ENCODE results near the gene PRKN.

DNA sequence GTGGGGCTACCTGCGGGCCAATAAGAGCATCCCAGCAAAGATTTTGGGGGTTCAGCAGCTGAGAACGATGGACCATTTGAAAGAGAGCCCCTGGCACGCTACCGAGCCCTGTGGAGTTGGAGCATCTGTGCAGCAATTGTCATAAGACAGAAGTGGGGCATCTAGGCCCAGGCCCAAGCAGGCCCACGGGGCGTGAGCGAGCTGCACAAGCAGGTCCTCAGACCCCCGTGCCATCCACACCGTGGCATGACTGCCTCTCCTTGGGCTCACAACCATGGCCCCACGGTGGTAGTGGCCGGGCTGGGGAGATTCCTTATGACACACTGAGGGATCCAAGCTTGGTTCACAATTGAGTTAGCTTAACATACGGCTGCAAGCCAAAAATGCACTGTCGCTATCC is 1350.5 kb downstream of the PRKN start:
- TF ChIP-seq, protein P1, sequence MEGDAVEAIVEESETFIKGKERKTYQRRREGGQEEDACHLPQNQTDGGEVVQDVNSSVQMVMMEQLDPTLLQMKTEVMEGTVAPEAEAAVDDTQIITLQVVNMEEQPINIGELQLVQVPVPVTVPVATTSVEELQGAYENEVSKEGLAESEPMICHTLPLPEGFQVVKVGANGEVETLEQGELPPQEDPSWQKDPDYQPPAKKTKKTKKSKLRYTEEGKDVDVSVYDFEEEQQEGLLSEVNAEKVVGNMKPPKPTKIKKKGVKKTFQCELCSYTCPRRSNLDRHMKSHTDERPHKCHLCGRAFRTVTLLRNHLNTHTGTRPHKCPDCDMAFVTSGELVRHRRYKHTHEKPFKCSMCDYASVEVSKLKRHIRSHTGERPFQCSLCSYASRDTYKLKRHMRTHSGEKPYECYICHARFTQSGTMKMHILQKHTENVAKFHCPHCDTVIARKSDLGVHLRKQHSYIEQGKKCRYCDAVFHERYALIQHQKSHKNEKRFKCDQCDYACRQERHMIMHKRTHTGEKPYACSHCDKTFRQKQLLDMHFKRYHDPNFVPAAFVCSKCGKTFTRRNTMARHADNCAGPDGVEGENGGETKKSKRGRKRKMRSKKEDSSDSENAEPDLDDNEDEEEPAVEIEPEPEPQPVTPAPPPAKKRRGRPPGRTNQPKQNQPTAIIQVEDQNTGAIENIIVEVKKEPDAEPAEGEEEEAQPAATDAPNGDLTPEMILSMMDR (IDR thresholded peaks at IDR 0.05; ENCODE audit: insufficient read depth, low read length), result no peak
- TF ChIP-seq POLR2AphosphoS5 (IDR thresholded peaks at IDR 0.05; ENCODE audit: low read depth), result no peak
- TF ChIP-seq SPI1 (IDR thresholded peaks at IDR 0.05; ENCODE audit: borderline replicate concordance, low read depth), result no peak
